HAP-1 (cell line): ENCODE measurements around the gene DDX25.

Source experiments
- DNase-seq, 2 experiments: peaks; one replicate each; pipeline ENCODE4 v3.0.0-alpha.2; 2016 to 2020; ENCODE audit warnings: low spot score in 2 of 2
- H3K27me3 ChIP-seq: fragments of 250-450 bp; sonication (Bioruptor Pico); 2 replicates; pipeline ENCODE4 v1.5.1; 2020; ENCODE audit warnings: low read depth, mild to moderate bottlenecking, moderate library complexity
- H3K36me3 ChIP-seq: fragments of 250-450 bp; sonication (Bioruptor Pico); replicated peaks from 2 replicates; pipeline ENCODE4 v1.5.1; 2020; ENCODE audit warnings: mild to moderate bottlenecking
- H3K4me1 ChIP-seq: fragments of 250-450 bp; sonication (Bioruptor Pico); 2 replicates; pipeline ENCODE4 v1.5.1; 2020; ENCODE audit warnings: mild to moderate bottlenecking
- H3K4me3 ChIP-seq: fragments of 250-450 bp; sonication (Bioruptor Pico); 2 replicates; pipeline ENCODE4 v1.5.1; 2020; ENCODE audit warnings: mild to moderate bottlenecking, moderate library complexity
- H3K9me3 ChIP-seq: fragments of 250-450 bp; sonication (Bioruptor Pico); 2 replicates; pipeline ENCODE4 v1.5.1; 2020; ENCODE audit warnings: mild to moderate bottlenecking, moderate library complexity
- in situ Hi-C: fragments of 300-500 bp; cut with MboI; formaldehyde crosslinking; loops from 3 replicates; pipeline ENCODE4 v1.14.3; 2020; ENCODE audit warnings: low sequenced_read_pairs, inconsistent platforms, mixed read lengths

The DDX25 gene

DNA sequence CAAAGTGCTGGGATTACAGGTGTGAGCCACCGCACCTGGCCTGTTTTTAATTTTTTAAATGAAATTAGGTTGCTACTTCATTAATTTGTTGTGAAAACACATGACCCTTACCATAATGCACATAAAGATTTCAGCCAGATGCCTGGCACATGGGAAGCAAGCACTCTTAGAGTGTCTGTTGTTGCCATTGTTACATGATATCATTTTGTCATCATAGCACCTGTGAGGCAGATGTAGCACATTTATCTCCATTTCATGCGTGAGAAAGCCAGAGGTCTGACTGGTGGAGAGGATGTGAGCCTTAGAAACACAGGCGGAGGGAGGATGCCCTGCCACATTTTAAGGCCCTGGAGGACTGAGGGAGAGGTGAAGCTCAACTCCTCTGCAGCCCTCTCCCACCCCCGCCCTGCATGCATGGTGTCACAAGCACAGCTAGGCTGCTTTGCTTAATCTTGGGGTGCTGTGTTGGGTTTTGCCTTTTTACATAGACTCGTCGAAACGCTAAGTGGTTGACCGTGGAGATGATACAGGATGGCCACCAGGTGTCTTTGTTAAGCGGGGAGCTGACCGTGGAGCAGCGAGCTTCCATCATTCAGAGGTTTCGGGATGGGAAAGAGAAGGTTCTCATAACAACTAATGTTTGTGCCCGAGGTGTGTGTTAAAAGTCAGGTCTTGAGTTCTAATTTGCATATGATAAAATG, 14.0 kb downstream of the DDX25 start:
- in situ Hi-C loops = no loop called here
- H3K27me3 ChIP-seq = peaks cover 14% of the 10 kb centered on the region
- no peaks in the 10 kb centered on the region for H3K4me1 ChIP-seq
- H3K36me3 ChIP-seq = no peaks in the 10 kb centered on the region
- DNase-seq = no peak
- no peaks in the 10 kb centered on the region for H3K9me3 ChIP-seq
- H3K4me3 ChIP-seq = no peak overlapping the region

DNA sequence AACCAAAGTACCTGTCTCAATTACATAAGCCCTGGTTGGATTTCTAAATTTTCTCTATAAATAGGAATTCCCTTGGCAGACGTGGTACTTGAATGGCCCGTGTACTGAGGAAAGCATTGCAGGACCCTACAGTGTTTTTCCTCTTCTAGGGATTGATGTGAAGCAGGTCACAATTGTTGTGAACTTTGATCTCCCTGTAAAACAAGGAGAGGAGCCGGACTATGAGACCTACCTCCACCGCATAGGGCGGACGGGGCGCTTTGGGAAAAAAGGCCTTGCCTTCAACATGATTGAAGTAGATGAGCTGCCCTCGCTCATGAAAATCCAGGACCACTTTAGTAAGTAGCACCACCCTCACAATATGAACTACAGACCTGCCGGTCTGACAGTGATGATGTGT, 16.7 kb downstream of the DDX25 start:
- Histone ChIP-seq H3K36me3 (no peaks in the 10 kb centered on the region), H3K4me1 (no peaks in the 10 kb centered on the region), H3K27me3 (peaks cover 11% of the 10 kb centered on the region), H3K9me3 (no peaks in the 10 kb centered on the region), H3K4me3 (no peak overlapping the region)
- DNase-seq = no peak
- in situ Hi-C loops = no loop called here

DNA sequence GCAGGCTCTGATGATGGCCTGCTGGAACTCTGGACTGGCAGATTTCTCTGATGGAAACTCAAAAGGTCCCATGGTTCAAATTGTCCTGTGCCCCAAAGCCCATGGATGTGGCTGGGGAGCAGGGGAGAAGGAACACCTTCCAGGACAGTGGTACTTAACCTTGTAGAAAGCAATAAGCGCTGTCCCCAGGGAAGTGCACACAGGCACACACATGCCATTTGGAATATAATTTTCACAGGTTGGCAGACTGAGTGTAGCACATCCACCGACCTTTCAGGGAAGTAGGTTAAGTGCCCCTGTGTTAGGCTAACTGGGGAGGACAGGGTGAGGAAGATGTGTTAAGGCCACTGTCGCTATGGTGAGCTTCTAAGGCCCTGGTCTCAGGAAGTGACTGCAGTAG, 17.8 kb downstream of the DDX25 start:
- in situ Hi-C loops = no loop called here

DNA sequence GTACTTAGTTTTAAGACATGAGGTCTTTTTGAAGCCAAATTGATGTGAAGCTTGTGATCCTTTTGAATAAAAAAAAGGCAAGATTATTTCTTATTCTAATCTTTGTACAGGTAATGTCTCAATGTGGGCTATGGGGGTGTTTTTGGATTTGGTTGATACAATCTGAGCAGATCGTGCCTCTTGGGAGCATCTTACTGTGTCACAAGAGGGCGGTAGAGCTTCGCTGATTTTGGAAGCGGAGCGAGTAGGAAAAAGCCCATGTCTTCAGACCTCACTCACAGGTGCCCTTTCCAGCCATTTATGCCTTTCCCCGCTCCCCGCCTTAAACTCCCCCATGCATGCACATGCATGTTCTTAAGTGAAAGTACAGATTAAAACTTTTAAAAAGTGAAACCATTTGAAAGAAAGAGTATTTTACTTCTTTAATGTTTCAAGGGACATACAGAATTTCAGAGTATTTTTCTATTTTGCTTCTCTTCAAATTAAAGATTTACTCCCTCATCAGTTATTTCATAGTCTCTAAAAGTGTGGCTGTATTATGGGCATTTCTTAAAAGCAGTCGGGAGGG, 18.8 kb downstream of the DDX25 start:
- no peaks in the 10 kb centered on the region for H3K4me1 ChIP-seq
- in situ Hi-C loops = no loop called here

More for the DNA sequence above, 17.8 kb downstream of the DDX25 start:
- DNase-seq = no peak
- Histone ChIP-seq H3K9me3 (no peaks in the 10 kb centered on the region), H3K27me3 (peaks cover 4% of the 10 kb centered on the region), H3K36me3 (no peaks in the 10 kb centered on the region), H3K4me3 (no peak overlapping the region), H3K4me1 (no peaks in the 10 kb centered on the region)

DNA sequence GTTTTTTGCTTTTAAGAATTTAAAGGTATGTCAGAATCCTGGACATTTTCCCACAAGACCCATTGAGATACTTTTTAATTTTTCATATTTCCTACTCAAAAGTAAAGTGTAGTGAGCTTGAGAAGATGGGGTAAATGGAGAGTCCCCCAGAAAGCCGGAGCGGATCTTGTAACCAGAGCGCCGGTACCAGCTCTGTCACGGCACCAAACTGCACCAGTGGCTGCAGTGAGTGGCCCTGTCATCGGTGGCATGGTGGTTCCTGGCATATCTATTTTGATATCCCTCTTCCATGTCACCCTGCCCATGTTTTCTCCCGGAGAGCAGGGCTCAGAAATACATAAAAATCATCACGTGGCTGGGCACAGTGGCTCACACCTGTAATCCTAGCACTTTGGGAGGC, 19.3 kb downstream of the DDX25 start:
- peaks cover 2% of the 10 kb centered on the region; the same call in 1 of the 2 replicates for H3K27me3 ChIP-seq
- no peaks in the 10 kb centered on the region for H3K36me3 ChIP-seq
- H3K4me3 ChIP-seq = no peak overlapping the region
- DNase-seq = no peak
- no peaks in the 10 kb centered on the region for H3K4me1 ChIP-seq
- no peaks in the 10 kb centered on the region for H3K9me3 ChIP-seq
- in situ Hi-C loops = no loop called here

More for the DNA sequence above, 18.8 kb downstream of the DDX25 start:
- H3K27me3 ChIP-seq = peaks cover 2% of the 10 kb centered on the region
- no peaks in the 10 kb centered on the region for H3K36me3 ChIP-seq
- H3K4me3 ChIP-seq = no peak overlapping the region
- DNase-seq = peak; percentile 71 to 80
- no peaks in the 10 kb centered on the region for H3K9me3 ChIP-seq

DNA sequence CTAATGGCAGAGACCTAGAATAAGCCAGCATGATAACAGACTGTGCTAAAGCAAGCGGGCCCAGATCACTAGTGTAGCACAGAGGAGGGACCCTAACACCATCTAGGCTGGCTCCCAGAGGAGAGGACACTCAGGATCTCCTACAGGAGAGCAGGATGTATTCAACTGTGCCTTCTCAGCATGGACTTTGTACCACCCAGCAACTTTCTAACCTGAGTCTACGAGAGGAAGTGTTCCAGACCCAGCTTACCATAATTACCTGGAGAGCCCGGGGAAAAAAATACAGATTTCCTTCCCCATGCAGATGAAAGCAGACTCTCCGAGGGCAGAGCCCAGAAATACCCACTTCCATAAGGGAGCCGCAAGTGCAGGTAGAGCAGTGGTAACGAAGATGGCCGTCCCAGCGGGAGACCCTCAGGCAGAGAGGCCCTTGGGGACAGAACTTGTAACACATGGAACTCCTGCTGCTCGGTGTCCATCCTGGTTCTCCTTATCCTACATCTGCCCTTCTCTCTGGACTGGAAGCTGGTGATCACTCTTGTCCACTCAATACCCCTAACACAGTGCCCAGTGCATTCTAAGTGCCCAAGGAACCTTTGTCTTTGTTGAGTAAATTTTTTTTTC, 20.2 kb downstream of the DDX25 start:
- Histone ChIP-seq H3K36me3 (no peaks in the 10 kb centered on the region), H3K9me3 (no peaks in the 10 kb centered on the region), H3K4me3 (no peak overlapping the region), H3K27me3 (peaks cover 7% of the 10 kb centered on the region), H3K4me1 (no peaks in the 10 kb centered on the region)
- DNase-seq = no peak
- in situ Hi-C loops = loop anchor here (5.0 kb wide), 1 partner anchor 263 kb away; no protein-coding TSS in a partner anchor

DNA sequence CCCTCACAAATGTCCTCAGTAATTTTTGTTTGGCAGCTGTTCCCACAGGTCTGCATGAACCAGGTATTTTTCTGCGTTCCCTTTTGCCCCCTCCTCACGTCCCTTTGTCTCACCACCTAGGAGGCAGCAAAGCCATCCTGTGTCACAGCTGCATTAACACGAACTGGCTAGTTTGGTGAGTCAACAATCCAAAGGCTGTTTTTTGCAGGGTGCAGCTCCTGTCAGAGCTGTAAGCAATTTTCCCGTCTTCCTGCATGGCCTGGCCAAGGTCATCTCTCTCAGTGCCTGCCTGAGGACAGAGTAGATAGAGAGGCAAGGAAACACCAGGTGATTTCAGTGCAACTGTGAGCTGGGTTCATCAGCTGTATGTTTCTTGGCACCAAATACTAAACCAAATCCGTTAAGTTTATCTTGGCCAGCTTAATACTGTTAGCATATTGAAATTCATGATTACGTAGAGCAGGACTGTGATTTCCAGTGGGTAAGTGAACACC, 21.0 kb downstream of the DDX25 start:
- no peak for DNase-seq
- in situ Hi-C loops = loop anchor here (5.0 kb wide), 1 partner anchor 262 kb away; no protein-coding TSS in a partner anchor
- H3K4me1 ChIP-seq = no peaks in the 10 kb centered on the region

DNA sequence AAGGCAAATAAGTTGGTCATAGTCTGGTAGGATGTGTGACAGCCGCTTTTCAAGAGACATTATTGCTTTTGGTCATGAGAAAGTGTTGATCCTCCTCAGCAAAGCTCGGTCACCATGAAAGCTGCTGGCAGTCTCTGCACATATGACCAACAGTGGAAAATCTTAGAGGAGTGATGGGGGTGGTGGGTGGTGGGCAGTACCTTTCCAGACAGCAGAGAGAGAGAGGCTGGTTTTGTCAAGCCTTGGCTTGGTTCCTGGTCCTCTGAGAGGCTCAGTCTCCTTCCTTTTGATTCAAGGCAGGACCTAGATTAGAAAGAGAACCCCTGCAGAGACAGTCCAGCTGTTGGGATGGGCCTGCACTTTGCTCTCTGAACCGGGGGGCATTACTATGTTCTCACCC, 21.5 kb downstream of the DDX25 start:
- in situ Hi-C loops = loop anchor here (5.0 kb wide), 1 partner anchor 261 kb away; no protein-coding TSS in a partner anchor
- no peak for DNase-seq
- H3K9me3 ChIP-seq = no peaks in the 10 kb centered on the region

More for the DNA sequence above, 21.0 kb downstream of the DDX25 start:
- H3K36me3 ChIP-seq = no peaks in the 10 kb centered on the region
- H3K27me3 ChIP-seq = peaks cover 7% of the 10 kb centered on the region
- H3K4me3 ChIP-seq = no peak overlapping the region
- no peaks in the 10 kb centered on the region for H3K9me3 ChIP-seq

DNA sequence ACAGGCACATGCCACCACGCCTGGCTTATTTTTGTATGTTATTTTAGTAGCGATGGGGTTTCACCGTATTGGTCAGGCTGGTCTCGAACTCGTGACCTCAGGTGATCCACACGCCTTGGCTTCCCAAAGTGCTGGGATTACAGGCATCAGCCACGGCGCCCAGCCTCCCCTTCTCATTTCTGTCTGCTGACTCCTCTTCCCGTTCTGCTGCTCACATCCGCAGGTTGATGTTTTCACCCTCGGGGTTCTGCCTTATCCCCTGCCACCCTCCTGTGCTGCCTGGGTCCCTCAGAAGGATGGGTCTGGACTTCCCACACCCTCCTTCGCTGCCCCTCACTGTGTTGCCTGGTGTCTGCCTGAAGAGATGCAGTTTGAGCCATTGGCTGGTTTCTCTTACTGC, 22.4 kb downstream of the DDX25 start:
- H3K4me1 ChIP-seq = no peaks in the 10 kb centered on the region
- H3K36me3 ChIP-seq = no peaks in the 10 kb centered on the region
- peaks cover 7% of the 10 kb centered on the region for H3K27me3 ChIP-seq
- H3K9me3 ChIP-seq = no peaks in the 10 kb centered on the region
- DNase-seq = no peak
- no peak overlapping the region for H3K4me3 ChIP-seq
- in situ Hi-C loops = loop anchor here (5.0 kb wide), 1 partner anchor 261 kb away; no protein-coding TSS in a partner anchor

More for the DNA sequence above, 21.5 kb downstream of the DDX25 start:
- no peaks in the 10 kb centered on the region for H3K36me3 ChIP-seq
- no peak overlapping the region for H3K4me3 ChIP-seq
- no peaks in the 10 kb centered on the region for H3K4me1 ChIP-seq
- peaks cover 7% of the 10 kb centered on the region for H3K27me3 ChIP-seq

DNA sequence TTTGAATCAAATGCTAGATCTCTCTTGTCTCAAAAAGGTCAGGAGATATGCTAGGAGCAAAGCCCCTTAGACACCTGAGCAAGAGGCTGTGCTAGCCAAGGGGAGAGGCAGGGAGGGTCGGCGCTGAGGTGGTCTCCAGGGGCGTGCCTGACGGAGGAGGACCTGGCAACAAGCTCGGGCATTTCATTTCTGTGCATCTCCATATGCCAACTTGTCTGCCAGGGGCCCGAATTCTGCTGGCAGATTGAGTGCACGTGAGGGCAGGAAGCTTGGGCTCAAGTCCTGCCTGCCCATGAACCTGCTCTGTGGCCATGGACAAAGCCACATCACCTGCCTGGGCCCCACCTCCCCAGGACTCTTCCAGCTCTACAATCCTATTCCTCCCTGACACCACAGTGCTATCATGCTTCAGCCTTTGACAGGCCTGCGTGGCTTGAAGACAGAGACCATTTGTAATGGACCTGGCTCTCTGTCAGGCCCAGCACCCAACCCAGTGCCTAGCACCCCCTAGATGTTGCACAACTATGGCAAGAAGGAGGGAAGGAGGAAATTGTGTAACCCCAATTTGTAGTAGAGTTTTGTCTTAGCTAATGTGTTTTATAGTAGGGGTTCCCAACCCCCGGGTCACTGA, 25.3 kb downstream of the DDX25 start:
- in situ Hi-C loops = loop anchor here (5.0 kb wide), 1 partner anchor 258 kb away; no protein-coding TSS in a partner anchor
- Histone ChIP-seq H3K4me1 (0 out of 2 replicates have a peak, but pooled peaks cover 4% of the 10 kb centered on the region), H3K27me3 (peaks cover 7% of the 10 kb centered on the region), H3K4me3 (no peak overlapping the region), H3K9me3 (no peaks in the 10 kb centered on the region), H3K36me3 (no peaks in the 10 kb centered on the region)
- no peak for DNase-seq

DNA sequence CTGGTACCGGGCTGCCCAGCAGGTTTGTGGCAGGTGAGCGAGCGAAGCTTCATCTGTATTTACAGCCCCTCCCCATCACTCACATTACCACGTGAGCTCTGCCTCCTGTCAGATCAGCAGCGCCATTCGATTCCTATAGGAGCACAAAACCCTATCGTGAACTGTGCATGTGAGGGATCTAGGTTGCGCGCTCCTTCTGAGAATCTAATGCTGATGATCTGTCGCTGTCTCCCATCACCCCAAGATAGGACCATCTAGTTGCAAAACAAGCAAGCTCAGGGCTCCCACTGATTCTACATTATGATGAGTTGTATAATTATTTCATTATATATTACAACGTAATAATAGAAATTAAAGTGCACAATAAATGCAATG, 25.8 kb downstream of the DDX25 start:
- no peaks in the 10 kb centered on the region for H3K36me3 ChIP-seq
- DNase-seq = no peak
- in situ Hi-C loops = no loop called here
- no peak overlapping the region for H3K4me3 ChIP-seq
- 0 out of 2 replicates have a peak, but pooled peaks cover 4% of the 10 kb centered on the region for H3K4me1 ChIP-seq
- H3K9me3 ChIP-seq = no peaks in the 10 kb centered on the region
- peaks cover 7% of the 10 kb centered on the region for H3K27me3 ChIP-seq

DNA sequence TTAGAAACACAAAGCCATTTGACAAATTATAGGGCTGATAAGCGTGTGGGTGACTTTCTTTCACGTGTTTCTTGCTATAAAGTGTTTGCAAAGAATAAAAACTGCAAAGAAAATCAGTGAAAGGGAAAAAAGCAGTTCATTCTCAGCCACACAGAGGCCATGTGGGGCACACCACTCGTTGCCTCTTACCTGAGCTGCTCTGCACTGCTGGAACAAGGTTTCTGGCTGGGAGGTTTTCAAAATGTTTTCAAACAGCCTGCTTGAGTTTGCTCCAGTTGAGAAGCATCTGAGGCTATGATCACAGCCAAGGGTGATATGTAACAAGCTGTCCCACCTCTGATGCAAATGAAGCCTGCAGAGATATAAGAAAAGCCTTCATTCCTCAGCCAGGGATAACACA, 26.8 kb downstream of the DDX25 start:
- Histone ChIP-seq H3K4me3 (no peak overlapping the region), H3K36me3 (no peaks in the 10 kb centered on the region), H3K9me3 (no peaks in the 10 kb centered on the region), H3K27me3 (peaks cover 7% of the 10 kb centered on the region), H3K4me1 (0 out of 2 replicates have a peak, but pooled peaks cover 4% of the 10 kb centered on the region)
- in situ Hi-C loops = no loop called here
- no peak for DNase-seq

DNA sequence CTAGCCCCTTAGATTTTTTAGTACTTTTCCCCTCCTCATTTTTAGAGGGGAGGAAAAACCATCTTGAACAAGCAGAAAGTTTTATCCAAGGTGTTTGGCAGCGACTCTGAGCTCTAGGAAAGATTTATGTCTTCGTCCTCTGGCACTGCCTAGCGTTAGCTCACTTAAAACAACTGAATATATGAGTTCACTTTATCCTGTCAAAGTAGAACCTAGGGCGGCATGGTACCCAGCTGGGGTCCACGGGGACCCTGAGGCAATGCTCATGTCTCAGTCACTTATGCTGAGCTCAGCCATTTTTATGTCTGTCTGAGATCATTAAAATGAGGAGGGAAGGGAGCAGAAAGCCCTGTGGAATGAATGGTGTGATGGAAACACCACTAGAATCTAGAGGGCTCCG, 27.4 kb downstream of the DDX25 start:
- Histone ChIP-seq H3K9me3 (no peaks in the 10 kb centered on the region), H3K4me1 (0 out of 2 replicates have a peak, but pooled peaks cover 4% of the 10 kb centered on the region), H3K36me3 (no peaks in the 10 kb centered on the region), H3K4me3 (no peak overlapping the region), H3K27me3 (peaks cover 7% of the 10 kb centered on the region)
- in situ Hi-C loops = no loop called here
- no peak for DNase-seq
